Neural cell (in vitro differentiated cells): Measurements from ENCODE around the gene ANKMY1.

ENCODE experiments used
- EP300 ChIP-seq: fragments of 450-650 bp; conservative IDR thresholded peaks from 2 replicates; pipeline ENCODE4 v1.6.1; 2014; ENCODE audit warnings: antibody characterized with exemption, mild to moderate bottlenecking, moderate library complexity; ENCODE audit not compliant: poor library complexity, severe bottlenecking
- EZH2 ChIP-seq: fragments of 200-600, 300-800 bp; shearing (Covaris generic), sonication (generic); IDR thresholded peaks from 2 replicates; pipeline ENCODE4 v1.6.1; 2014; ENCODE audit warnings: antibody characterized with exemption, low read length, borderline replicate concordance, mild to moderate bottlenecking; ENCODE audit not compliant: insufficient read depth, poor library complexity, severe bottlenecking
- POLR2AphosphoS5 ChIP-seq: IDR thresholded peaks from 2 replicates; pipeline ENCODE4 v1.6.1; 2012
- RAD21 ChIP-seq: fragments of 450-650 bp; conservative IDR thresholded peaks from 2 replicates; pipeline ENCODE4 v1.6.1; 2014; ENCODE audit warnings: antibody characterized with exemption, mild to moderate bottlenecking, moderate library complexity
- TF ChIP-seq, protein P1 (sequence below): fragments of 450-650 bp; IDR thresholded peaks from 2 replicates; pipeline ENCODE4 v1.5.1; 2014; ENCODE audit warnings: antibody characterized with exemption, mild to moderate bottlenecking, moderate library complexity; ENCODE audit not compliant: poor library complexity, severe bottlenecking

DNA sequence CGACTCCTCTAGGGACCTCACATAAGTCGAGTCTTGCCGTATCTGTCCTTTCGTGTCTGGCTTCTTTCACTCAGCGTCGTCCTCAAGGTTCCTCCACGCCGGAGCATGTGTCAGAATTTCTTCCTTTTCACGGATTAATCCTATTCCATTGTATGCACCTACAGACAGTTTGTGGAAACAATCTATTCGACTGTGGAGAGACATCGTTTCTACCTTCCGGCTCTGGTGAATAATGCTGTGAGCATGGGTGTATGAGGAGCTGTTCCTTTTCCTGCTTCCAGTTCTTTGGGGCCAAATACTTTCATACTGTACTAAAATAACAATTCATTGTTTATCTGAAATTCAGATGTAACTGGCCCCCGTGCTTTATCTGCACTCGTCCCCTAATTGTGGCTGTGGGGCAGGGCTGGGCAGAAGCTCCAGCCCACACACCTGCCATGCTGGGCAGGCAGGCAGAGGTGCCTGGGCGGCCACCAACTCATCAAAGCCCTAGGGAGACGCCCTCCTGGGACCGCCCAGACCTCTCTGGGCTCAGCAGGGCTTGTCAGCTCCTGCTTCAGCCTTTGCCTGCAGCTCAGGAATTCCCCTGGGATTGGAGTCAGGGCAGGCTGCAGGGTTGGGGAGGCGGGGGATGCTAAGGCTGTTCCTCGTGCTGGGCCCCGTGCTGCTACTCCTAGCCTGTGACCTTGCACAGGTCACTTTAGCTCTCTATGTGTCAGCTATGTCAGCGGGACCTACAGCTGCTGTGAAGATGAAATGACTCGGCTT, 107.8 kb downstream of the ANKMY1 start:
- TF ChIP-seq, protein P1, sequence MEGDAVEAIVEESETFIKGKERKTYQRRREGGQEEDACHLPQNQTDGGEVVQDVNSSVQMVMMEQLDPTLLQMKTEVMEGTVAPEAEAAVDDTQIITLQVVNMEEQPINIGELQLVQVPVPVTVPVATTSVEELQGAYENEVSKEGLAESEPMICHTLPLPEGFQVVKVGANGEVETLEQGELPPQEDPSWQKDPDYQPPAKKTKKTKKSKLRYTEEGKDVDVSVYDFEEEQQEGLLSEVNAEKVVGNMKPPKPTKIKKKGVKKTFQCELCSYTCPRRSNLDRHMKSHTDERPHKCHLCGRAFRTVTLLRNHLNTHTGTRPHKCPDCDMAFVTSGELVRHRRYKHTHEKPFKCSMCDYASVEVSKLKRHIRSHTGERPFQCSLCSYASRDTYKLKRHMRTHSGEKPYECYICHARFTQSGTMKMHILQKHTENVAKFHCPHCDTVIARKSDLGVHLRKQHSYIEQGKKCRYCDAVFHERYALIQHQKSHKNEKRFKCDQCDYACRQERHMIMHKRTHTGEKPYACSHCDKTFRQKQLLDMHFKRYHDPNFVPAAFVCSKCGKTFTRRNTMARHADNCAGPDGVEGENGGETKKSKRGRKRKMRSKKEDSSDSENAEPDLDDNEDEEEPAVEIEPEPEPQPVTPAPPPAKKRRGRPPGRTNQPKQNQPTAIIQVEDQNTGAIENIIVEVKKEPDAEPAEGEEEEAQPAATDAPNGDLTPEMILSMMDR, result no peak
- TF ChIP-seq RAD21 (no peak), POLR2AphosphoS5 (no peak), EP300 (no peak), EZH2 (no peak)
